HG02678 (cell line): ENCODE measurements around the gene AP3B1.

Experiments used
- ATAC-seq: cut with Tn5 transposase; IDR thresholded peaks from one replicate; pipeline ENCODE4 v1.9.1; 2021; ENCODE audit warnings: mild to moderate bottlenecking, moderate library complexity; ENCODE audit not compliant: unreplicated experiment

AP3B1 gene

GRCh38 chr5:77981820-77982219 lies 312.7 kb downstream of the AP3B1 start:
- ATAC-seq = no peak

GRCh38 chr5:77974576-77974975 lies 319.9 kb downstream of the AP3B1 start:
- ATAC-seq = no peak

- no peak for ATAC-seq
Measured at GRCh38 chr5:77973253-77973609, 321.3 kb downstream of the AP3B1 start.

- peak; percentile 68 for ATAC-seq
Measured at GRCh38 chr5:77972469-77973252, 321.8 kb downstream of the AP3B1 start.

- ATAC-seq = peak; percentile 14
Measured at GRCh38 chr5:77971776-77972468, 322.6 kb downstream of the AP3B1 start.

GRCh38 chr5:77970891-77971290 lies 323.6 kb downstream of the AP3B1 start:
- ATAC-seq = no peak

- no peak for ATAC-seq
Measured at GRCh38 chr5:77963795-77964194, 330.7 kb downstream of the AP3B1 start.

- ATAC-seq = no peak
Measured at GRCh38 chr5:77960863-77961396, 333.6 kb downstream of the AP3B1 start.

- no peak for ATAC-seq
Measured at GRCh38 chr5:77960305-77960704, 334.2 kb downstream of the AP3B1 start.

GRCh38 chr5:77958642-77959330 lies 335.7 kb downstream of the AP3B1 start:
- no peak for ATAC-seq

GRCh38 chr5:77957931-77958521 lies 336.5 kb downstream of the AP3B1 start:
- no peak for ATAC-seq

GRCh38 chr5:77957516-77957915 lies 337.0 kb downstream of the AP3B1 start:
- ATAC-seq = no peak

- ATAC-seq = no peak
Measured at GRCh38 chr5:77957081-77957480, 337.4 kb downstream of the AP3B1 start.

GRCh38 chr5:77955577-77955976 lies 338.9 kb downstream of the AP3B1 start:
- no peak for ATAC-seq

- no peak for ATAC-seq
Measured at GRCh38 chr5:77953374-77953773, 341.1 kb downstream of the AP3B1 start.

GRCh38 chr5:77952636-77953212 lies 341.8 kb downstream of the AP3B1 start:
- ATAC-seq = no peak
